Endothelial cell of umbilical vein (primary cell): Measurements from ENCODE around the gene SARNP. TPM values are rescaled to one million over a fixed set of nuclear protein-coding genes. Genes with fewer than 3 reads are reported as not detected.

ENCODE experiments used
- BruUV-seq: library from RNA; stranded (reverse); fragments of 400-500 nt; replicated peaks from 2 replicates; lab custom pipeline; 2021; lab: Mats Ljungman, UMichigan
- CTCF ChIA-PET: fragments of 300-600, 350-600 bp; sonication (Branson Sonifier 250); formaldehyde crosslinking; loops from one replicate; lab custom pipeline; 2021; ENCODE audit warnings: antibody characterized with exemption, inconsistent platforms; lab: Charles Lee
- POLR2A ChIA-PET: fragments of 300-600, 350-600 bp; sonication (Branson Sonifier 250); formaldehyde crosslinking; loops from one replicate; lab custom pipeline; 2021; ENCODE audit warnings: antibody characterized with exemption, inconsistent platforms; lab: Charles Lee
- DNase-seq: peaks from one replicate; pipeline ENCODE4 v3.0.0-alpha.2; 2011; ENCODE audit warnings: low read depth, low spot score
- FAIRE-seq: peaks from 2 replicates; lab custom pipeline; 2011; peaks lifted over from hg19 to GRCh38; lab: Jason Lieb, UNC
- H2AFZ ChIP-seq: 2 replicates; pipeline ENCODE4 v1.6.0; 2012; ENCODE audit warnings: low read depth, low read length, control low read depth, inconsistent platforms
- H3K27ac ChIP-seq: 2 replicates; pipeline ENCODE4 v1.5.1; 2011; ENCODE audit warnings: low read depth, mild to moderate bottlenecking, control low read depth, low read length, moderate library complexity; ENCODE audit not compliant: insufficient read depth
- H3K27me3 ChIP-seq, 2 experiments: 2 replicates each; pipeline versions ENCODE4 v1.6.0 to v1.6.1; 2011; ENCODE audit warnings: low read length in 2 of 2, mixed read lengths in 1 of 2; ENCODE audit not compliant: control insufficient read depth in 2 of 2, insufficient read depth in 2 of 2
- H3K36me3 ChIP-seq, 2 experiments: 2 replicates in 1 of 2; 3 replicates in 1 of 2; pipeline ENCODE4 v1.5.1; 2011; ENCODE audit warnings: low read length in 2 of 2, mild to moderate bottlenecking in 1 of 2, moderate library complexity in 1 of 2; ENCODE audit not compliant: control insufficient read depth in 2 of 2, insufficient read depth in 2 of 2; ENCODE audit errors: extremely low read depth in 1 of 2
- H3K4me1 ChIP-seq: 3 replicates; pipeline ENCODE4 v1.5.1; 2011; ENCODE audit warnings: mild to moderate bottlenecking, low read length; ENCODE audit not compliant: control insufficient read depth, insufficient read depth; ENCODE audit errors: extremely low read depth
- H3K4me2 ChIP-seq: 2 replicates; pipeline ENCODE4 v1.6.1; 2011; ENCODE audit warnings: low read length, control low read depth, mixed read lengths; ENCODE audit not compliant: insufficient read depth
- H3K4me3 ChIP-seq, 3 experiments: fragments of 200-600 bp in 1 of 3; sonication (generic), shearing (Covaris generic) in 1 of 3; replicated peaks in 1 of 3; 2 replicates each; pipeline ENCODE4 v1.5.1; 2011 to 2016; ENCODE audit warnings: control low read depth in 3 of 3, low read length in 3 of 3, mild to moderate bottlenecking in 2 of 3, inconsistent platforms in 1 of 3, low read depth in 1 of 3, moderate library complexity in 1 of 3; ENCODE audit not compliant: insufficient read depth in 1 of 3
- H3K79me2 ChIP-seq: 2 replicates; pipeline ENCODE4 v1.6.0; 2012; ENCODE audit warnings: low read length, inconsistent platforms; ENCODE audit not compliant: control insufficient read depth, insufficient read depth
- H3K9ac ChIP-seq: replicated peaks from 2 replicates; pipeline ENCODE3; 2011; ENCODE audit warnings: low read length, control low read depth; ENCODE audit not compliant: insufficient read depth; ENCODE audit errors: extremely low read depth
- H3K9me1 ChIP-seq: replicated peaks from 3 replicates; pipeline ENCODE4 v1.6.0; 2011; ENCODE audit warnings: mild to moderate bottlenecking, low read length; ENCODE audit not compliant: control insufficient read depth, insufficient read depth; ENCODE audit errors: extremely low read depth
- H3K9me3 ChIP-seq: replicated peaks from 2 replicates; pipeline ENCODE4 v1.5.1; 2012; ENCODE audit warnings: low read length, inconsistent platforms; ENCODE audit not compliant: control insufficient read depth, insufficient read depth
- H4K20me1 ChIP-seq: replicated peaks from 2 replicates; pipeline ENCODE3; 2011; ENCODE audit warnings: mild to moderate bottlenecking, low read length; ENCODE audit not compliant: control insufficient read depth, insufficient read depth; ENCODE audit errors: extremely low read depth
- EZH2 ChIP-seq: IDR thresholded peaks from 2 replicates; pipeline ENCODE4 v1.6.1; 2012; ENCODE audit warnings: borderline replicate concordance, low read depth, mild to moderate bottlenecking, moderate library complexity, low read length, inconsistent platforms; ENCODE audit not compliant: severe bottlenecking
- FOS ChIP-seq: IDR thresholded peaks from 2 replicates; pipeline ENCODE4 v1.6.1; 2011; ENCODE audit warnings: mild to moderate bottlenecking, low read length, moderate library complexity, borderline replicate concordance; ENCODE audit not compliant: insufficient read depth
- GATA2 ChIP-seq: IDR thresholded peaks from 2 replicates; pipeline ENCODE4 v1.7.0; 2011; ENCODE audit warnings: low read depth, mild to moderate bottlenecking, moderate library complexity, mixed read lengths, low read length; ENCODE audit not compliant: insufficient read length, insufficient read depth
- JUN ChIP-seq: IDR thresholded peaks from 2 replicates; pipeline ENCODE4 v1.6.1; 2011; ENCODE audit warnings: borderline replicate concordance, low read depth; ENCODE audit not compliant: insufficient read length, insufficient read depth
- MAX ChIP-seq: IDR thresholded peaks from 2 replicates; pipeline ENCODE4 v1.6.1; 2011; ENCODE audit not compliant: insufficient read depth, insufficient read length
- MYC ChIP-seq: IDR thresholded peaks from one replicate; pipeline ENCODE4 v1.6.1; 2011; ENCODE audit warnings: mild to moderate bottlenecking, low read depth, low read length
- POLR2A ChIP-seq: IDR thresholded peaks from 2 replicates; pipeline ENCODE4 v1.6.1; 2012; ENCODE audit warnings: low read depth, mild to moderate bottlenecking, control low read depth, low read length
- POLR2AphosphoS5 ChIP-seq: IDR thresholded peaks from 2 replicates; pipeline ENCODE4 v1.6.1; 2012; ENCODE audit warnings: low read depth, mild to moderate bottlenecking, control low read depth, low read length, moderate library complexity; ENCODE audit not compliant: insufficient read depth
- dilution Hi-C: fragments of 300-500 bp; cut with MboI; formaldehyde crosslinking; loops from one replicate; pipeline ENCODE4 v1.15.0; 2019; ENCODE audit warnings: low sequenced_read_pairs; ENCODE audit not compliant: extremely low pct_ligation_motif_present
- intact Hi-C: fragments of 100-400 bp; cut with micrococcal nuclease; formaldehyde crosslinking; loops from one replicate; pipeline ENCODE4 v1.10.0; 2022
- polyA plus RNA-seq, 4 experiments: library from polyadenylated mRNA; depleted of rRNA in 3 of 4; stranded (reverse) in 3 of 4; unstranded in 1 of 4; fragments of >200 nt; gene quantifications; 2 replicates each; pipeline versions ENCODE4 v1.2.1 to v1.2.3, GENCODE V29; 2011 to 2012; ENCODE audit warnings: missing spikeins in 1 of 4
- total RNA-seq: library from RNA; stranded (reverse); gene quantifications from 2 replicates; pipeline ENCODE4 v1.2.3, GENCODE V29; 2021
- TF ChIP-seq, protein P1 (sequence below), 2 donors: IDR thresholded peaks; 1 replicate in 1 of 2; 2 replicates in 1 of 2; pipeline ENCODE4 v1.5.1; 2011; ENCODE audit warnings: low read length in 2 of 2, mild to moderate bottlenecking in 2 of 2, moderate library complexity in 2 of 2, control low read depth in 1 of 2, inconsistent platforms in 1 of 2, low read depth in 1 of 2; ENCODE audit not compliant: insufficient read depth in 1 of 2; ENCODE audit errors: extremely low read depth in 1 of 2

SARNP gene
- total and polyA plus RNA-seq, 2 donors (not counting 3 experiments of a cell fraction or from before 2014, with no cell fraction given), result 88.1 to 101 TPM

DNA sequence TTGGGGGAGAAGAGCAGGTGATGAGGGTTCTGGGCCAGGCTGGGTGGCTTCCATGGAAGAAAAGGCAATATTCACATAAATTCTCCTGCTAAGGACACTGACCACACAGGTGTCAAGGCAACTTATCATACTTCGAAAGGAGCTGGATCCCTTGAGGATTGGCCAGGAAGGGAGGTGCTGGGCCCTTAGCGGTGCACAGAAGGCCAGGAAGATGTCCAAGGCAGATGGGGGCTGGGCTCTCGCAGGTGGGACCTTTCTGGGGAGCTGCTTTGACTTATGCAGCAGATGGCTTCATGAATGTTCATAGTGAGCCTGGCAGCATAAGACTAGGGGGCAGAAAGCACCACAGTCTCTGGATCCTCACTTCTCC lies 92.6 kb downstream of the SARNP start:
- intact Hi-C loops, result loop anchor here (1.0 to 5.0 kb wide), 2 partner anchors 12 to 538 kb away; no protein-coding TSS in a partner anchor
- no TSS peak for BruUV-seq
- Histone ChIP-seq H3K9ac (no peak overlapping the region), H3K4me2 (no peak overlapping the region), H3K36me3 (peaks cover 13 to 27% of the 10 kb centered on the region in 2 experiments), H3K4me3 (no peak overlapping the region), H2AFZ (no peak overlapping the region), H3K27ac (no peak overlapping the region), H3K79me2 (peaks cover 30% of the 10 kb centered on the region), H3K27me3 (no peaks in the 10 kb centered on the region), H3K9me3 (no peaks in the 10 kb centered on the region), H3K4me1 (peaks cover 20% of the 10 kb centered on the region), H3K9me1 (no peaks in the 10 kb centered on the region), H4K20me1 (no peaks in the 10 kb centered on the region)
- TF ChIP-seq FOS, result no peak
- no peak for TF ChIP-seq JUN
- TF ChIP-seq POLR2A, result no peak
- TF ChIP-seq POLR2AphosphoS5, result no peak
- TF ChIP-seq MAX, result no peak
- TF ChIP-seq MYC, result no peak
- TF ChIP-seq, protein P1, sequence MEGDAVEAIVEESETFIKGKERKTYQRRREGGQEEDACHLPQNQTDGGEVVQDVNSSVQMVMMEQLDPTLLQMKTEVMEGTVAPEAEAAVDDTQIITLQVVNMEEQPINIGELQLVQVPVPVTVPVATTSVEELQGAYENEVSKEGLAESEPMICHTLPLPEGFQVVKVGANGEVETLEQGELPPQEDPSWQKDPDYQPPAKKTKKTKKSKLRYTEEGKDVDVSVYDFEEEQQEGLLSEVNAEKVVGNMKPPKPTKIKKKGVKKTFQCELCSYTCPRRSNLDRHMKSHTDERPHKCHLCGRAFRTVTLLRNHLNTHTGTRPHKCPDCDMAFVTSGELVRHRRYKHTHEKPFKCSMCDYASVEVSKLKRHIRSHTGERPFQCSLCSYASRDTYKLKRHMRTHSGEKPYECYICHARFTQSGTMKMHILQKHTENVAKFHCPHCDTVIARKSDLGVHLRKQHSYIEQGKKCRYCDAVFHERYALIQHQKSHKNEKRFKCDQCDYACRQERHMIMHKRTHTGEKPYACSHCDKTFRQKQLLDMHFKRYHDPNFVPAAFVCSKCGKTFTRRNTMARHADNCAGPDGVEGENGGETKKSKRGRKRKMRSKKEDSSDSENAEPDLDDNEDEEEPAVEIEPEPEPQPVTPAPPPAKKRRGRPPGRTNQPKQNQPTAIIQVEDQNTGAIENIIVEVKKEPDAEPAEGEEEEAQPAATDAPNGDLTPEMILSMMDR (IDR thresholded peaks at IDR 0.05; ENCODE audit: extremely low read depth in 1 of 2, insufficient read depth in 1 of 2, low read depth in 1 of 2, low read length in 2 of 2), result no peak
- TF ChIP-seq EZH2, result no peak
- no peak for TF ChIP-seq GATA2
- ChIA-PET CTCF (interaction anchor here (0.8 to 11.1 kb wide), 6 partner anchors 12 to 305 kb away, joined by 3 to 151 read pairs (median 4); partner anchors contain the start of gene ITGA7), POLR2A (interaction anchor here (0.6 kb wide), 1 partner anchor 424 kb away, joined by 3 read pairs; no protein-coding TSS in a partner anchor)
- dilution Hi-C loops, result no loop called here
- FAIRE-seq, result peak; percentile 4
- no peak for DNase-seq
